ENCODE measurements around the gene BCAR3. TPM values are rescaled to one million over a fixed set of nuclear protein-coding genes. Genes with fewer than 3 reads are reported as not detected.
A peak's percentile ranks its signal among the peaks of the same experiment; 100 is the strongest.

The BCAR3 gene
- total and polyA plus RNA-seq, 2 experiments from 2014 or later, result 22.6 to 23.7 TPM

- Histone ChIP-seq H3K9me2 (replicated peaks; ENCODE audit: insufficient read depth) (no peaks in the 10 kb centered on the region), H4K20me1 (ENCODE audit: insufficient read depth, poor library complexity, severe bottlenecking) (no peaks in the 10 kb centered on the region), H3K27ac (peak overlapping the region; percentile 70)
Observed at GRCh38 chr1:93666613-93667384, 14.8 kb downstream of the BCAR3 start.

GRCh38 chr1:93665015-93665414, 16.6 kb downstream of the BCAR3 start:
- Histone ChIP-seq H3K4me2 (peak overlapping the region; percentile 23), H2AFZ (no peak overlapping the region), H3K4me1 (ENCODE audit: insufficient read depth) (peaks cover 61% of the 10 kb centered on the region), H3K4me3 (no peak overlapping the region), H3K9me3 (ENCODE audit: low read depth) (no peaks in the 10 kb centered on the region), H3K27ac (peak overlapping the region; percentile 81), H3K9me2 (replicated peaks; ENCODE audit: insufficient read depth) (no peaks in the 10 kb centered on the region), H4K20me1 (ENCODE audit: insufficient read depth, poor library complexity, severe bottlenecking) (no peaks in the 10 kb centered on the region), H3K36me3 (replicated peaks; ENCODE audit: insufficient read depth, low read depth) (no peaks in the 10 kb centered on the region), H3K79me2 (peaks cover 13% of the 10 kb centered on the region), H3K27me3 (no peaks in the 10 kb centered on the region)
- DNase-seq (ENCODE audit: low spot score), result no peak
- no peak for TF ChIP-seq CTCF (IDR thresholded peaks at IDR 0.05; ENCODE audit: poor library complexity)
- TF ChIP-seq EZH2phosphoT487 (IDR thresholded peaks at IDR 0.05; ENCODE audit: low read depth, severe bottlenecking, unreplicated experiment), result no peak
- 39% methylated on average over 3 of the region's 3 CpGs for WGBS (ENCODE audit: low lambda C conversion rate, missing lambda C conversion rate)

More at GRCh38 chr1:93666613-93667384, 14.8 kb downstream of the BCAR3 start:
- Histone ChIP-seq H3K4me3 (no peak overlapping the region), H3K4me2 (no peak overlapping the region), H3K27me3 (no peaks in the 10 kb centered on the region), H3K79me2 (peaks cover 16% of the 10 kb centered on the region), H3K9me3 (ENCODE audit: low read depth) (no peaks in the 10 kb centered on the region), H2AFZ (no peak overlapping the region), H3K4me1 (ENCODE audit: insufficient read depth) (peaks cover 79% of the 10 kb centered on the region), H3K36me3 (replicated peaks; ENCODE audit: insufficient read depth, low read depth) (no peaks in the 10 kb centered on the region)
- no peak for TF ChIP-seq CTCF (IDR thresholded peaks at IDR 0.05; ENCODE audit: poor library complexity)
- no peak for TF ChIP-seq EZH2 (IDR thresholded peaks at IDR 0.05; ENCODE audit: borderline replicate concordance)
- no peak for TF ChIP-seq EZH2phosphoT487 (IDR thresholded peaks at IDR 0.05; ENCODE audit: low read depth, severe bottlenecking, unreplicated experiment)
- DNase-seq (ENCODE audit: low spot score), result peak; percentile 59
- WGBS (ENCODE audit: low lambda C conversion rate, missing lambda C conversion rate), result 68% methylated on average over 14 of the region's 14 CpGs

GRCh38 chr1:93663208-93663614, 18.4 kb downstream of the BCAR3 start:
- WGBS (ENCODE audit: low lambda C conversion rate, missing lambda C conversion rate), result 45% methylated on average over 2 of the region's 2 CpGs
- Histone ChIP-seq H3K27ac (peak overlapping the region; percentile 81), H3K9me3 (ENCODE audit: low read depth) (no peaks in the 10 kb centered on the region), H3K4me3 (no peak overlapping the region), H3K79me2 (peaks cover 12% of the 10 kb centered on the region), H3K4me1 (ENCODE audit: insufficient read depth) (peaks cover 50% of the 10 kb centered on the region), H3K27me3 (no peaks in the 10 kb centered on the region), H4K20me1 (ENCODE audit: insufficient read depth, poor library complexity, severe bottlenecking) (no peaks in the 10 kb centered on the region), H3K4me2 (peak overlapping the region; percentile 43), H2AFZ (no peak overlapping the region), H3K9me2 (replicated peaks; ENCODE audit: insufficient read depth) (no peaks in the 10 kb centered on the region), H3K36me3 (replicated peaks; ENCODE audit: insufficient read depth, low read depth) (no peaks in the 10 kb centered on the region)
- no peak for TF ChIP-seq EZH2 (IDR thresholded peaks at IDR 0.05; ENCODE audit: borderline replicate concordance)
- DNase-seq (ENCODE audit: low spot score), result no peak

GRCh38 chr1:93662481-93663207, 19.0 kb downstream of the BCAR3 start:
- Histone ChIP-seq H3K4me1 (ENCODE audit: insufficient read depth) (peaks cover 45% of the 10 kb centered on the region), H3K9me3 (ENCODE audit: low read depth) (no peaks in the 10 kb centered on the region), H2AFZ (no peak overlapping the region), H3K4me2 (peak overlapping the region; percentile 43), H3K79me2 (peaks cover 15% of the 10 kb centered on the region), H3K27me3 (no peaks in the 10 kb centered on the region), H3K4me3 (no peak overlapping the region), H3K27ac (peak overlapping the region; percentile 81), H3K36me3 (replicated peaks; ENCODE audit: insufficient read depth, low read depth) (no peaks in the 10 kb centered on the region), H4K20me1 (ENCODE audit: insufficient read depth, poor library complexity, severe bottlenecking) (no peaks in the 10 kb centered on the region), H3K9me2 (replicated peaks; ENCODE audit: insufficient read depth) (no peaks in the 10 kb centered on the region)
- peak; percentile 53 for DNase-seq (ENCODE audit: low spot score)
- no peak for TF ChIP-seq CTCF (IDR thresholded peaks at IDR 0.05; ENCODE audit: poor library complexity)
- TF ChIP-seq EZH2 (IDR thresholded peaks at IDR 0.05; ENCODE audit: borderline replicate concordance), result no peak
- TF ChIP-seq EZH2phosphoT487 (IDR thresholded peaks at IDR 0.05; ENCODE audit: low read depth, severe bottlenecking, unreplicated experiment), result no peak
- 49% methylated on average over 7 of the region's 7 CpGs for WGBS (ENCODE audit: low lambda C conversion rate, missing lambda C conversion rate)
